GM11168 (cell line): ENCODE data around the gene ITGB2.

Experiments
- in situ Hi-C: fragments of 300-500 bp; cut with MboI; formaldehyde crosslinking; loops from one replicate; pipeline ENCODE4 v1.12.0; 2022; ENCODE audit warnings: low sequenced_read_pairs; ENCODE audit not compliant: unreplicated experiment

Gene ITGB2

GRCh38 chr21:44902268-44903049 lies 18.2 kb downstream of the ITGB2 start:
- in situ Hi-C loops: no loop called here

- in situ Hi-C loops: no loop called here
Measured at GRCh38 chr21:44901391-44902074, 19.2 kb downstream of the ITGB2 start.

GRCh38 chr21:44900559-44901251 lies 20.0 kb downstream of the ITGB2 start:
- in situ Hi-C loops: no loop called here

GRCh38 chr21:44899768-44900558 lies 20.7 kb downstream of the ITGB2 start:
- in situ Hi-C loops: no loop called here

DNA sequence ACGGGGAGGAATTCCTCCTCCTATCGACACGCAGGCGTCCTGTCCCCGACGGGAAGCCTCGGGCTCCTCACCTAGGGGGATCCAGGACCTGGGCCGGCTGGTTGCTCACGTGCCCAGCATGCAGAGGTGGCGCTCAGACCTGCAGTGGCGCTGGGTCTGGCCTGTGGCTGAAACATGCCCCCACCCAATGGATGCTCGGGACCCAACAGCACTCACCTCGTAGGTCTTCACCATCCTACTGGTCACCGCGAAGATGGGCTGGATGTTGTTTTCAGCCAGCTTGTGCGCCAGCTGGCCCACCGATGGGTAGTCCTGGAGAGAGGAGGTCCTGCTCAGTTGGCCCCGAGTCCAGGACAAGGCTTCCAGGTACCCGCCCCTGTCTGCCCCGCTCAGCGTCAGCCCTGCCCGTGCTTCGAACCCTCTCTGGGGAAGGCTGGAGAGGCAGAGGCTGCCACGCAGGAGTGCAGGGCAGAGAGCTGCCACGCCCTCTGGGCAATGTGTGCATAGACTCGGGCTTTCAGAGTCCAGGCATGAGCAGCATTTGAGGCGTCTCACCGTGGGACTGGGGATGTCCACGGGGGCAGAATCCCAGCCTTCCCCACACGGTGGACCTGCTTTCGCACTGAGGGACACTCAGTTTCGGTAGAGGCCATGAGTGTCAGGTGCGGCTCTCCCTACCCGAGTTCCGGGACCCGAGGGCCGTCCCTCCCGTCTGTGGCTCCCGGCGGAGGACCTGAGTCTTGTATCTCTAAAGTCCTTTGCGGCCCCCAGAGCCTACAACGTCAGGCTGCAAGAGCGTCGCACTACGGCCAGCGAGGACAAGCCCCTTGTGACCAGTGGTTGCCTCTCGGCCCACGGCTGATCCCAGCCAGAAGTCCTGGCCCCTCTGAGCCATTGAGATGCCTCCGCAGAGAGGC lies 21.6 kb downstream of the ITGB2 start:
- in situ Hi-C loops: no loop called here

DNA sequence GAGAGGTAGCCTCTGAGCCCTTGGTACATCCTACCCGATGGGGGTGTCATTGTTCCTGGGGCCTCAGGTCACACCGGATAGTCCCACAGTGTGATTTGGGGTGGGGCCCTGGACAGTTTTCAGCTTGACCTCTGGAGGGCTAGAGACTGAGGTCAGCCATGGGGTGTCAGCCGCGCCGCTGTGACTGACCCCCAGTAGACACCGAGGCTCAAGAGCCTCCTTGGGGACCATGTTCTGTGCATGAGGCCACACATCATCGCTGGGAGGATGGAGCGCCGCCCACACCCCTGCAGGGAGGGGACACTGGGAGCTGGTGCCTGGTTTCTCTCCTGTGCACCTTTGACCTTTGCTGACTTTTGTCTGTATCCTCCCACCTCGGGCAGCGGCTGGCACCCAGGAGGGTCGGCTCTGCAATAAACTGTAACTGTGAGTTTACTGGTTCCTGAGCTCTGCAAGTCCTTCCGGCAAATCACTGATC lies 22.6 kb downstream of the ITGB2 start:
- in situ Hi-C loops: no loop called here

GRCh38 chr21:44897326-44898010 lies 23.2 kb downstream of the ITGB2 start:
- in situ Hi-C loops: no loop called here

- in situ Hi-C loops: no loop called here
Measured at GRCh38 chr21:44896561-44897286, 24.0 kb downstream of the ITGB2 start.

- in situ Hi-C loops: no loop called here
Measured at GRCh38 chr21:44895859-44896258, 24.8 kb downstream of the ITGB2 start.

GRCh38 chr21:44894687-44895302 lies 25.9 kb downstream of the ITGB2 start:
- in situ Hi-C loops: no loop called here

- in situ Hi-C loops: no loop called here
Measured at GRCh38 chr21:44893948-44894656, 26.6 kb downstream of the ITGB2 start.

DNA sequence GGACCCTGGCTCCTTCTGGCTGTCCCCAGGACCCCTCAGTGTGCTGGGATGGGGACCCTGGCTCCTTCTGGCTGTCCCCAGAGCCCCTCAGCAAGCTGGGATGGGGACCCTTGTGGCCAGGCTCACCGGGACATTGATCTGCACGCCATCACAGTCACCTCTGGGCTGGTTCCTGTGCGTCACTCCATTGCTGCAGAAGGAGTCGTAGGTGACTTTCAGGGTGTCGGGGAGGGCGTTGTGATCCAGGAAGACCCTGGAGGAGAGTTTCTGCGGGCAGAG lies 27.5 kb downstream of the ITGB2 start:
- in situ Hi-C loops: no loop called here

DNA sequence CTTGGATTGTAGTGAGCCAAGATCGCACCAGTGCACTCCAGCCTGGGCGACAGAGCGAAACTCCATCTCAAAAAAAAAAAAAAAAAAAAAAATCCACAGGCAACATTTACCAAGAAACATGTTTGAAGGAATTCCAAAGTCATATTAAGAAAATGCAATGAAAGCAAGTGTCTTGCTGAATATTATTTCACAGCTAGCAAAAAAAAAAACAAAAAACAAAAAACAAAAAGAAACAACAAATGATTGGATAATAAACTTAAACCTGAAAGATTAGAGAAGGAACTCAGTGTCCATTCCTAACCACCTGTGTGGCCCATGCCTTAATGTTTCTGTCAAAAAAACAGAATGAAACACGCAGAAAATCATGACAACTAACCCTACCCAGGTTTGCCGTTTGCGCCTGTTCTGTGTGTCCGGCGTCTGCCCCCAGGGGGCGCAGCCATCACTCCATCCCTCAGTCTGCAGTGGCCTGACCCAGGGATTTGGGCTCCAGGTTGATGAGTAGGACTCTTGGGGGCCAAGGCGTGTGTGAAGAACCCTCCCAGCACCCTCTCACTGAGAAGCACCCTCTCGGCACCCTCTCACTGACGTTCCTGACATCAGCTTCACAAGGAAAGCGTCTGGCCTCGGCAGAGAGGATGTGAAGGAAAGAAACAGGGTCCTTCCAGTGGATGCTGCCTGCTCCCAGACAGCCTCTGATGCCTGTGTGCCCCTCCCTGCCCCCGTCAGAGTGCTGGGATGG lies 28.0 kb downstream of the ITGB2 start:
- in situ Hi-C loops: no loop called here

GRCh38 chr21:44892095-44892494 lies 28.6 kb downstream of the ITGB2 start:
- in situ Hi-C loops: no loop called here

DNA sequence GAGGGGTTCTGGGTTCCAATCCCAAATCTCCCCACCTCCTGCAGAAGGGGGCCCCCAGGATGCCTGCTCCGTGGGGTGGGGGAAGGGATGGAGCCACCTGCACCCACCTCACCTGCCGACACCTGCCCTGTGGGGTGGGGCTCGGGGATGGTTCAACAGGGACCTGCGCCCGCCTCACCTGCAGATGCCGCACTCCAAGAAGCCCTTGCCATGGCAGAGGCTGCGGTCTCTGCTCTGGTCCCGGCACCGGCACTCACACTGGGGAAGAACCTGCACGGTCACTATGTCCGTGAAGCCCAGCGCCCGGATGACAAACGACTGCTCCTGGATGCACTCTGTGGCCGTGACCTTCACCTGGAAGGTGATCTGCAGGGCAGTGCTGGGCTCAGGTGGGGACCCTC lies 29.1 kb downstream of the ITGB2 start:
- in situ Hi-C loops: no loop called here

DNA sequence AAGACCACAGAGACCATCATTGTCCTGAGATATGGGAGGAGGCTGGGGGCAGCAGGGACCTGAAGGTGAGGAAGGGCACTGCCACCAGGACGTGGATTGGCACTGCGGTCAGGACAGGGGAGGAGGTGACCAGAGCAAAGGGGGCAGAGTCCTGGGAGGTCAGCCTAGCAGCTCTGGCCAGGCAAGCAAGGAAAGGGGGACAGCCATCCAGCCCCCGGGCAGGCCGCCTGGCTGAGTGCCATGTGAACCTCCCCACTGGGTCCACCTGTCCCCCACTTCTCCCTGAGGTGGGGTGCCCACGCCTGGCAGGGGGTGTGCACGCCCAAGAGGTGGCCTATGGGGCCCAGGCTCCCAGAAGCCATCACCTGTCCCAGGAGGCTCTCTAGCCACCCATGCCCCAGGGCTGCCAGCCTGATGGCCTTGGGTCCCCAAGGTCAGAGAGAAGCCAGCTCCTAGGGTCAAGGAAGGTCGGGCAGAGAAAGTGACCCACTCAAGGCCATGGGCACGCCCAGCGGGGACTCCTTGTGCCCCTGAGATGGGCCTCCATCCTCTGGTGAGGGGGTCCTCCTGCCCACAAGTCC lies 29.6 kb downstream of the ITGB2 start:
- in situ Hi-C loops: no loop called here
